ENCODE measurements around the gene GRIK3.

DNA sequence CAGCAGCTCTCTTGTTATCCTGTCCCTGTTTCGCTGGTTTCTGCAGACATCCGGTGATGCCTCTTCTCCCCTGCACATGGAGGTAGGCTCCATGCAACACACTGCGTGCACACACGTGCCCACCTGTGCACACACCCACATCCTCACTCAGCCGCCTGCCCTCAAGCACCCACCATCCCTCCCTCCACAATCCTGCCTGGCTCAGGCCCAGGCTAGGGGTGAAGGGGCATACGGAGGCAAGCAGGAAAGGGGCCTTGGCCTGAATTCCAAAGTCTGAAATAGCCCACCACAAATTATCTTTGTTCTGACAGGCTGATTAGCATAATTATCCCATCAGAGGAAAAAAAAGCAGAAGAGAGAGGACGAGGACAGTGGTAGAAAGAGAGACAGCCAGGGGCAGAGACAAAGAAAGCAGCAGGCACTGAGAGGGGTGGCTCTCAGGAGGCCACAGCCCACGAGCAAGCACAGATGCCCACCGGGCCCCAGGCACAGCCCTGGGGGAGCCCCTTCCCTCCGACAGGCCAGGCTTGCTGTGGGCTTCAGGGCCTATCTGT is 73.2 kb downstream of the GRIK3 start:
- TF ChIP-seq POLR2A (IDR thresholded peaks at IDR 0.05; ENCODE audit: low read length), result no peak
- TF ChIP-seq GATA1 (IDR thresholded peaks at IDR 0.05; ENCODE audit: low read depth, low read length), result no peak
